ENCODE measurements around the gene ADGRG7. TPM values are rescaled to one million over a fixed set of nuclear protein-coding genes. Genes with fewer than 3 reads are reported as not detected.

Gene ADGRG7
- total RNA-seq, 4 donors from 2014 or later = not detected

GRCh38 chr3:100563228-100563627 lies 46.2 kb upstream of the ADGRG7 start:
- Histone ChIP-seq H3K4me1 (no peaks in the 10 kb centered on the region), H3K27ac (replicated peaks in 1 of 4) (no peak overlapping the region), H3K4me3 (no peak overlapping the region), H3K9me3 (no peaks in the 10 kb centered on the region), H3K36me3 (no peaks in the 10 kb centered on the region), H3K27me3 (no peaks in the 10 kb centered on the region)
- 63% methylated on average over 1 of the region's 1 CpG for WGBS
- TF ChIP-seq EP300 (IDR thresholded peaks at IDR 0.05) (no peak), CTCF (IDR thresholded peaks at IDR 0.05) (no peak), POLR2AphosphoS5 (IDR thresholded peaks at IDR 0.05) (no peak), POLR2A (IDR thresholded peaks at IDR 0.05; ENCODE audit: low read depth) (no peak)
- intact Hi-C loops (cut with DNase I) = no loop called here
- DNase-seq (ENCODE audit: extremely low spot score) = no peak

GRCh38 chr3:100563652-100564211 lies 45.7 kb upstream of the ADGRG7 start:
- TF ChIP-seq POLR2AphosphoS5 (IDR thresholded peaks at IDR 0.05) = no peak
- TF ChIP-seq CTCF (IDR thresholded peaks at IDR 0.05) = no peak
- TF ChIP-seq EP300 (IDR thresholded peaks at IDR 0.05) = no peak
- TF ChIP-seq POLR2A (IDR thresholded peaks at IDR 0.05; ENCODE audit: low read depth) = no peak
- WGBS = 71% methylated on average over 2 of the region's 2 CpGs
- Histone ChIP-seq H3K27me3 (no peaks in the 10 kb centered on the region), H3K9me3 (no peaks in the 10 kb centered on the region), H3K27ac (replicated peaks in 1 of 4) (no peak overlapping the region), H3K4me1 (no peaks in the 10 kb centered on the region), H3K4me3 (no peak overlapping the region), H3K36me3 (peaks cover 0 to 1% (median under 1%) of the 10 kb centered on the region in 4 donors)
- DNase-seq (ENCODE audit: extremely low spot score) = no peak
- intact Hi-C loops (cut with DNase I) = no loop called here

GRCh38 chr3:100570811-100571210 lies 38.6 kb upstream of the ADGRG7 start:
- Histone ChIP-seq H3K27ac (replicated peaks in 1 of 4) (no peak overlapping the region), H3K9me3 (no peaks in the 10 kb centered on the region), H3K4me3 (no peak overlapping the region), H3K4me1 (no peaks in the 10 kb centered on the region), H3K36me3 (peaks cover 0 to 20% (median 4%) of the 10 kb centered on the region in 4 donors), H3K27me3 (no peaks in the 10 kb centered on the region)
- DNase-seq (ENCODE audit: extremely low spot score) = no peak
- 93% methylated on average over 2 of the region's 2 CpGs for whole genome bisulfite sequencing
- intact Hi-C loops (cut with DNase I) = no loop called here
- TF ChIP-seq POLR2A (IDR thresholded peaks at IDR 0.05; ENCODE audit: low read depth) = no peak
- no peak for TF ChIP-seq CTCF (IDR thresholded peaks at IDR 0.05)
- no peak for TF ChIP-seq EP300 (IDR thresholded peaks at IDR 0.05)
- TF ChIP-seq POLR2AphosphoS5 (IDR thresholded peaks at IDR 0.05) = no peak

GRCh38 chr3:100574536-100574935 lies 34.9 kb upstream of the ADGRG7 start:
- Histone ChIP-seq H3K4me3 (no peak overlapping the region), H3K4me1 (no peaks in the 10 kb centered on the region), H3K27me3 (no peaks in the 10 kb centered on the region), H3K36me3 (peaks cover 0 to 12% (median 2%) of the 10 kb centered on the region in 4 donors), H3K9me3 (no peaks in the 10 kb centered on the region), H3K27ac (replicated peaks in 1 of 4) (no peak overlapping the region)
- no peak for TF ChIP-seq POLR2AphosphoS5 (IDR thresholded peaks at IDR 0.05)
- TF ChIP-seq POLR2A (IDR thresholded peaks at IDR 0.05; ENCODE audit: low read depth) = no peak
- no peak for TF ChIP-seq EP300 (IDR thresholded peaks at IDR 0.05)
- no peak for TF ChIP-seq CTCF (IDR thresholded peaks at IDR 0.05)
- intact Hi-C loops (cut with DNase I) = no loop called here
- WGBS = 100% methylated on average over 3 of the region's 3 CpGs
- no peak for DNase-seq (ENCODE audit: extremely low spot score)

- TF ChIP-seq POLR2AphosphoS5 (IDR thresholded peaks at IDR 0.05) (no peak), POLR2A (IDR thresholded peaks at IDR 0.05; ENCODE audit: low read depth) (no peak), EP300 (IDR thresholded peaks at IDR 0.05) (no peak), CTCF (IDR thresholded peaks at IDR 0.05) (no peak)
- intact Hi-C loops (cut with DNase I) = no loop called here
- 96% methylated on average over 6 of the region's 6 CpGs for WGBS
- DNase-seq (ENCODE audit: extremely low spot score) = no peak
- Histone ChIP-seq H3K36me3 (peaks cover 0 to under 1% (median under 1%) of the 10 kb centered on the region in 4 donors), H3K4me1 (no peaks in the 10 kb centered on the region), H3K27ac (replicated peaks in 1 of 4) (no peak overlapping the region), H3K9me3 (no peaks in the 10 kb centered on the region), H3K27me3 (no peaks in the 10 kb centered on the region), H3K4me3 (no peak overlapping the region)
Measured at GRCh38 chr3:100575704-100576103, 33.7 kb upstream of the ADGRG7 start.
